NOMO-1 (cell line): ENCODE results near the gene IGF2R.
"Not testable (repeated sequence)": the region's sequence is repeated elsewhere in the genome, so short reads cannot be mapped to it uniquely, and the experiment has no call there.

Source experiments
- DNase-seq, 2 experiments: peaks; one replicate each; lab custom pipeline; 2025; ENCODE audit not compliant: unreplicated experiment in 2 of 2; lab: John Stamatoyannopoulos, UW

IGF2R gene

GRCh38 chr6:159995405-159995804 lies 26.5 kb downstream of the IGF2R start:
- no peak for DNase-seq

DNA sequence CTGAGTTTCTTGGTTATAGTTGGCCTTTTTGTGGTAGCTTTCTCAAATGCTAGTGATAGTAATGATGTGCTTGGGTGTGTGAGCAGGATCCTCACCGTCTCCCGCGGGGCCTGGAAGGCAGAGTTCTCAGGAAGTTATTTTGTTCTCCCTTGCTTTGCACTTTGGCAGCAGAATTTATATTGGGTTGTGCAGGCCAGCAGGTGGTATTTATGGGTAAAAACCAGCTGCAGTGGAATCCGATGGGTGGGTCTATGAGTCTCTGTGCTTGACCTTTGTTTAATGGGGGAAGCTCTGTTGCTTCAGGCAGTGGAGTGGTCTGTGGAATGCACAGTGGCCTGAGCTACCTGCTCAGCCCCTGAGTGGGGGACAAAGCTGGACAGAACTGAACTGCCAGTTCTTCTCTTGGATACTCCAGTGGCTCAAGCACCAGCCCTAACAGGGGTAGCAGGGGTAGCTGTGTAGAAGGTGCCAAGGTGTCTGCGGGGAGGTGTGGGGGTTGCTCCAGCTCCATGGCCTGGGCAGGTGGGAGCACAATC lies 27.3 kb downstream of the IGF2R start:
- DNase-seq = no peak

DNA sequence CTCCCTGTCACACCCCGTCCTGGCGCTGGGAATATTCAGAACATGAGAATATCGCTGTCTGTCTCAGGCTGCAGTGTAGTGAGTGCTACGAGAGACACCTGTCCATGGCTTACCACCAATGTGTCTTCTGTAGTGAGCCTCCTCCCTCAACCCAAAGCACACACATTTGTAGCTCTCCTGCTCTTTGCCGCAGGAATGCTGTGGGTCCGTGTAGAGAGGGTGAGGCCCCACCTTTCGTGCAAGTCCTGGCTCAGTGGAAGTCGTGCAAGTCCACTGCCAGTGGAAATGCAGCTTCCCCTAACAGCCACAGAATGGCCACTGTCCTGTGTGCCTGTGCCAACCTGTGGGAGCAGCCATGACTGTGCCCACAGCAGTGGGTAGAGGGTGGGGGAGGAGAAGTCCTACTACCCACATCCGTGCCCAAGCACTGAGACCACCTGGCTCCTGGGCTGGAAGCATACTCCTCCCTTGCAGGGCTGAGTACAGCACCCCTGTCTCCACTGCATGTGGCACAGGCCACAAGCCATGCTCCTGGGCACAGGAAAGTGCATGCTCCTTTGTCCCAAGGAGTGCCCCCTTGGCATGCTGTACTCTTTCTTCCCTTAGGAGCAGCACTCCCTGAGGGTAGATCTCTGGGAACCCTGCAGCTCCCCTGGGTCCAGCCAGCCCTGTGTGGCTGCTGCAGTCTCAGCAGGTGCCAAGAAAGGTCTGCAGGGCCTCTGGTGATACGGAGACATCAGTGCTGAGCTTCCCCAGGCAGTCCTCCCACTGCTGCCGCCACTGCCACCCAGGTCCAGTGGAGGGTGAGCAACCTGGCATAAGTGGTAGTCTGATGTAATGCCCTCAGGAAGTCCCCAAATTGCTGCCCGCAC lies 28.0 kb downstream of the IGF2R start:
- DNase-seq = no peak

DNA sequence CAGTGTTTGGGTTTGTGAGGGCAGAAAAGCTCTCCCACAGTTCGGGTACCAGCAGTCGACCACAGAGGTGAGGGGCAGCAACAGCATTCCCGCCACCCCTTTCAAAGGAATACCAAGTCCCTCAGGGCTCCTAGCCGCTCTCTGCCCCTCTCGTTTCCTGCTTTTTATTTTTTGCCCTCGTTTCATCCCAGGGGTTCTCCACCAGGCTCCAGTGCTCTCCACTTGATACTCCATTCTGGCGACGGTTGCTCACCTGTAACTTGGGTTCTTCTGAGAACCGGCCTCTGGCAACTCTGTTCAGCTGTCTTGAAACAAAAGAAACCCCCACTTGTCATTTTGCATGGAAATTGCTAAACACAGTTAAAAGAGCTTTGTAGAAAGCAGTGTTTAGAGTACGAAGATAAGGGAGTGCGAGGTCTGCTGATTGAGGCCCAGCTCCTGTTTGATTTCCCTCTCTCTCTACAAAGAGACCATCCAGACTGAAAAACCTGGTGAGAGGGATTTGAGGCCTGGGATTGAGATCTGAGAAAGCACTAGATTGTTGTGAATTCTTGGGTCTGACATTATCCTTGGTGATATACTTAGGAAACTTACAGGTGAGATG lies 28.7 kb downstream of the IGF2R start:
- DNase-seq = no peak

GRCh38 chr6:159998538-159998937 lies 29.7 kb downstream of the IGF2R start:
- DNase-seq = no peak

GRCh38 chr6:159999240-159999671 lies 30.4 kb downstream of the IGF2R start:
- DNase-seq = no peak

DNA sequence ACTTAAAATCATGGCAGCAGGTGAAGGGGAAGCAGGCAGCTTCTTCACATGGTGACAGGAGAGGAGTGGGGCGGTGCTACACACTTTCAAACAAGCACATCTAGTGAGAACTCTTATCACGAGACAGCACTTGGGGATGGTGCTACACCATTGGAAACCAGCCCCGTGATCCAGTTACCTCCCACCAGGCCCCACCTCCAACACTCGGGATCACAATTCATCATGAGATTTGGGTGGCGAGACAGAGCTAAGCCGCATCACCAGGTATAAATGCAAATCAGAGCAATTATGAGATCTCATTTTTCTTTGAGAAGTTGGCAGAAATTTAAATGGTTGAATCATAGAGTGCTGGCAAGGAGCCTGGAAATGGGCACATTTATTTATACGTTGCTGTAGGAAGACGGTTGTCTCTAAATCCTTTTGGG lies 31.4 kb downstream of the IGF2R start:
- no peak for DNase-seq

DNA sequence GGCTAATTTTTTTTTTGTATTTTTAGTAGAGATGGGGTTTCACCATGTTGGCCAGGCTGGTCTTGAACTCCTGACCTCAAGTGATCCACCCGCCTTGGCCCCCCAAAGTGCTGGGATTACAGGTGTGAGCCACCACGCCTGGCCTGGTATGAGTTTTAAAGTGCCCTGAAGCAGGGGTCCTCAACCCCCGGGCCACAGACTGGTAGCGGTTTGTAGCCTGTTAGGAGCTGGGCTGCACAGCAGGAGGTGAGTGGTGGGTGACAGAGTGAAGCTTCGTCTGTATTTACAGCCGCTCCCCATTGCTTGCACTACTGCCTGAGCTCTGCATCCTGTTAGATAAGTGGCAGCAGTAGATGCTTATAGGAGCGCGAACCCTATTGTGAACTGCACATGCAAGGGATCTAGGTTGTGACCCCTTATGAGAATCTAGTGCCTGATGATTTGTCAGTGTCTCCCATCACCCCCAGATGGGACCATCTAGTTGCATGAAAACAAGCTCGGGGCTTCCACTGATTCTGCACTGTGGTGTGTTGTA lies 32.1 kb downstream of the IGF2R start:
- not testable (repeated sequence) for DNase-seq

DNA sequence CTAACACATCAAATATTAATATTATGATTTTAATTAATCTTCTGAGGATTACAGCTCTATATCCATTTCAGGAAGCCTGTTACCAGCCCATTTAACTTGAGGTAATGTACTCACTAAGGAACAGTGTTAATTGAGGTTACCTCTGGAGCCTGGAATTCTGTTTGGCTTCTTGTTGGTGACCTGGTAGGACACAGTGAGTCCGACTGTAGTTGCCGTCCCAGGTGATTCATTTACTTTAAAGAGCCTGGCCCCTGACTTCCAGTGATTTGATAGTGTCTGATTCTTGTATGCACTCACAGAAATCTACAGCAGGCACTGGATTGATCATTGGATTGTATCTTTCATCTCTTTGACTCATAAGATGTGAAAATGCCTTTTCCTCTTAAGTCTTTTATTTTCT lies 34.0 kb downstream of the IGF2R start:
- no peak for DNase-seq

DNA sequence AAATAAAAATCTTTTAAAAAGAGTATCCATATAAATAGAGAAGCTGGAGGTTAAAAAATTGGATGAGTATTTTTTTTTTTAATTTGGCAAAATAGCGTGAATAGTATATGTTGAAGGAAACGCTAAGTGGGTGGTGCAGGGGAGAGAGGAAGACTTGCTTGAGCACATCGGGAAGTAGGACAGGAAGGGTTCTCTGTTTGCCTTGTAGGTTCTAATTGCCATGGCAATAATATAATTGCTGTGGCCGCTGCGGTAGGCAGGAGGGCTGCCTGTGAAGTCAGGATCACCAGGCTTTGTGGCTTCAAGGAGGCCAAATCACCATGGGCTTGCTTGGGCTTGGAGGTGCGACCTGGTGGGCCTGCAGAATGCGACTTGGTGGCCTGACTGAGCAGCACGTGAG lies 35.1 kb downstream of the IGF2R start:
- no peak for DNase-seq

DNA sequence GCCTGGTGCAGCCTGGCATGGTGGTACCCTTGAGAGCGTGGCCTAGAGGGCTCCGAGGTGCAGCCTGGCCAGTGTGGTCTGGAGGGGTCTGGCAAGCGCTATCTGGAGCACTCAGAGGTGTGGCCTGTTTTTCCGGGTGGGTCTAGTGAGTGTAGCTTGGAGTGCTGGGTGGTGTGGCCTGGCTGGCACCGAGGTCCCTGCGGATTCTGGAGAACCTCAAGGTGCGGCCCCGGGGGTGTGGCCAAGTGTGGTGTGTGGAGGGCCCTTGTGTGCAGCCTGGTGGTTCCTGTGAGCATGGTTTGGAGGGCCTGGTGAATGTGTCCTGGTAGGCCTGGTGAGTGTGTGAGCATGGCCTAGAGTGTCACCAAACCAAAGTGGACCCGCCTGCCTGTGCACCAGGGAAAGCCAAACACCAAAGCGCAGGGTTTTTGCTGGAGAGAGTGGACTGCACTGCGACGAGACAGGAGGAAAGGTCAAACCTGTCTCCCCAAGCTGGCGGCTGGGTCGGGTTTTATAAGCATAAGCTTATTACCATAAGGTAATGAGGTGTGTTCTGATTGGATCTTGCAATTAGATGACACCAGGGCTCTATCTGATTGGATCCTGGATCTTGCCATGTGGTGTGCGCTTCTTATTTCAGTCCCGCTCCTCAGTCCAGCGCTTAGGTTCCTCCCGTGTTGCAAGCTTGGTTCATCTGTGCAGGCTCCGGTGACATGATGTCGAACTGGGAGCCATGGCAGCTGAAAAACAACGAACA lies 35.7 kb downstream of the IGF2R start:
- no peak for DNase-seq

- no peak for DNase-seq
Observed at GRCh38 chr6:160005211-160005610, 36.3 kb downstream of the IGF2R start.

DNA sequence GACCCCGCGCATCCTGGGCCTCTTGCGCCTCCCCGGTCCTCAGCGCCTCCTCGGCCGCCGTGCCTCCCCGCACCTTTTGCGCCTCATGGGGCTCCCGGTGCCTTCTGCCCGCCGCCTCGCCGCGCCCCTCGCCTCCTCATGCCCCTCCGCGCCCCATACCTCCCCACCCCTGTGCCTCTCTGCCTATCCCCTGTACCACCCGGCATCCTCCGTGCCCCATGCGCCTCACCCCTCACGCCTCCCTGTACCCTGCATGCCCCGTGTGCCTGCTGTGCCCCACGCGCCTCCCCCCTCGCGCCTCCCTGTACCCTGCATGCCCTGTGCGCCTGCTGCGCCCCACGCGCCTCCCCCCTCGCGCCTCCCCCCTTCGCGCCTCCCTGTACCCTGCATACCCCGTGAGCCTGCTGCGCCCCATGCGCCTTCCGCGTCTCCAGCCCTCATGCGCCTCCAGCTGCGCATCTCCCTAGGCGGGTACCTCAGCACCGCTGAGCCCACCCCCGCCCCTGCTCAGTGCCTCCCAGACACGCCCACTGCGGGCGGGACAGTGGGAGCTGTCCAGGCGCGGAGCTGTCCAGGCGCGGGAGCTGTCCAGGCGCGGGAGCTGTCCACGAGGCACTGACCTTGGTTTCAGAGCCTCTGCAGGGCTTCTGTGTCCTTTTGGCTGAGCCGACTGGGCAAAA lies 37.1 kb downstream of the IGF2R start:
- no peak for DNase-seq

DNA sequence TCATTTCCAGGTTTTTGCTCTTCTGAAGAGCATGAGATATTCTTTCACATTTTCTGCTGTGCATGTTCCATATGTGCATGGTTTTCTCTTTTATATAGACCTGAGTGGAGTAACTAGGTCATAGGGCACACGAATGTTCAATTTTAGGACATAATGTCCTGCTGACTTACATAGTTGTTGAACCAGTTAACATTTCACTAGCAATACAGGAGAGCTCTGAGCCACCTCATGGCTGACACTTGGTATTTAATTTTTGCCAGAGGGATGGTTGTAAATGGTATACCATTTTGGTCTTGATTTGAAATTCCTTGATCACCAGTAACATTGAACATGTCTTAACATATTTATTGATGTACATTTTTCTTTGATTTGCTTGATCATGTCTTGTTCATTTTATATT lies 38.3 kb downstream of the IGF2R start:
- DNase-seq = no peak

DNA sequence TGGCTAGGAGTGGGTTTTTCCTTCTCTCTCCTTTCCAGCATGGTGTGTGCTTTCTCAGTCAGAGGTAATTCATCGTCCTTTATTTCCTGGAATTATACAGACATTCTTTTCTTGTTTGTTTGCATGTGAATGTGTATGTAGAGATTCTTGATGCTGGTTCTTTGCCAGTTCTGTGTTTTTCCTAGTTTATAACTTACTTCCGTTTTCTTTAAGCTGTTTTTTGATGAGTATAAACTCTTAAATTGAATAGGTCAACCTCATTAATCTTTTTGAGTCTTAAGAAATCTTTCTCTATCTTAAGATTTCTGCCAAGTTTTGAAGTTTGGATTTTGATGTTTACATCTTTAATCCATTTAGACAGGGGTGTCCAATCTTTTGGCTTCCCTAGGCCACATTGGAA lies 38.7 kb downstream of the IGF2R start:
- DNase-seq = no peak

DNA sequence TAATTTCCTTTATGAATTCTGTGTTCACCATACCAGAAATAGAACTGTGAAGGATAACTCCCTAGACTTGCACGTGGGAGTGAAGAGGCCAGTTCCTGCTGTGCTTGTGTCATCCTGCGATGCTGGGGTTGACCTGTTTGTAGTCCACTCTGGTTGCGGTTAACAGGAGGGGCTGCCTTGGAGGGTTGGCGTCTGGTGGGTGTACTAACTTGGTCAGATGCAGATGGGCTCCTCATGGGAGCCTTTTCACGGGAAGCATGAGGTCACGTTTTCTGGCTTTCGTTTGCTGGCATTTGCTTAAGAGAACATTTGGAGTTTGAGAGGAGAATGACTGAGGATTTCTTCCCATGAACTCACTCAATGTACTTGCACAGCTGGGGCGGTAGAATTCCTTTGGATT lies 41.2 kb downstream of the IGF2R start:
- DNase-seq = no peak

- no peak for DNase-seq
Observed at GRCh38 chr6:160013987-160014868, 45.3 kb downstream of the IGF2R start.

GRCh38 chr6:160014869-160015182 lies 45.9 kb downstream of the IGF2R start:
- no peak for DNase-seq

- DNase-seq = no peak
Observed at GRCh38 chr6:160015778-160016684, 47.1 kb downstream of the IGF2R start.
